Omental fat pad (tissue), 4 donors: ENCODE data around the gene CSAD. TPM values are rescaled to one million over a fixed set of nuclear protein-coding genes. Genes with fewer than 3 reads are reported as not detected.
"Not testable (repeated sequence)": the region's sequence is repeated elsewhere in the genome, so short reads cannot be mapped to it uniquely, and the experiment has no call there.

Experiments
- ATAC-seq: fragments of 150-250 bp; one replicate; pipeline ENCODE4 v1.9.1; 2016; ENCODE audit warnings: mild to moderate bottlenecking, moderate library complexity; ENCODE audit not compliant: low FRiP score
- DNase-seq: peaks from one replicate; pipeline ENCODE4 v3.0.0-alpha.2; 2019; ENCODE audit warnings: low spot score
- total RNA-seq, 4 donors: library from RNA; depleted of rRNA; stranded (reverse); fragments of >200 nt; gene quantifications; one replicate each; pipeline ENCODE4 v1.1.0, GENCODE V29; 2016
- TF ChIP-seq, protein P1 (sequence below), 3 donors: fragments of 450-650 bp; IDR thresholded peaks; one replicate each; pipeline ENCODE4 v1.5.1; 2016 to 2017; ENCODE audit warnings: antibody characterized with exemption in 3 of 3, mild to moderate bottlenecking in 3 of 3, moderate library complexity in 2 of 3

Gene CSAD
- total RNA-seq, 4 donors from 2014 or later: 71.1 to 118 (median 81.7) TPM

DNA sequence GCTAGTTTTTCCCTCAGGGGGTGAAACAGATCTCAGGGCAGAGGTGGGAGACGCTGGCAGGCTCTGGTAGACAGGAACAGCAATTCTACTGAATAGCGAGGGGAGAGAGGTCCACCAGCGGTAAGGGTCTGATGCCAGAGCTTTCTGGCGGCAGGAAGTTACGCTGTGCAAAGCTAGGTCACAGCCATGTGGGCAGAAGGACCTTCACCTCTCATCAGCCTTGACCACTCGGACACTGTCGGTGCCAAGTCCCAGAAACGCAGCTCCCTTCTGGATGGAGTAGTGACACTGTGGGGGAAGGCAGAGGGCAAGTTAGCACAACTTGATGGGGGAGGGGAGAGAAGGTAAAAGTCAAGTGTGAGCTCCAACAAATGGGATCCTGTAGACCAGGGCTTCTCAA lies 10.5 kb downstream of the CSAD start:
- TF ChIP-seq, protein P1, sequence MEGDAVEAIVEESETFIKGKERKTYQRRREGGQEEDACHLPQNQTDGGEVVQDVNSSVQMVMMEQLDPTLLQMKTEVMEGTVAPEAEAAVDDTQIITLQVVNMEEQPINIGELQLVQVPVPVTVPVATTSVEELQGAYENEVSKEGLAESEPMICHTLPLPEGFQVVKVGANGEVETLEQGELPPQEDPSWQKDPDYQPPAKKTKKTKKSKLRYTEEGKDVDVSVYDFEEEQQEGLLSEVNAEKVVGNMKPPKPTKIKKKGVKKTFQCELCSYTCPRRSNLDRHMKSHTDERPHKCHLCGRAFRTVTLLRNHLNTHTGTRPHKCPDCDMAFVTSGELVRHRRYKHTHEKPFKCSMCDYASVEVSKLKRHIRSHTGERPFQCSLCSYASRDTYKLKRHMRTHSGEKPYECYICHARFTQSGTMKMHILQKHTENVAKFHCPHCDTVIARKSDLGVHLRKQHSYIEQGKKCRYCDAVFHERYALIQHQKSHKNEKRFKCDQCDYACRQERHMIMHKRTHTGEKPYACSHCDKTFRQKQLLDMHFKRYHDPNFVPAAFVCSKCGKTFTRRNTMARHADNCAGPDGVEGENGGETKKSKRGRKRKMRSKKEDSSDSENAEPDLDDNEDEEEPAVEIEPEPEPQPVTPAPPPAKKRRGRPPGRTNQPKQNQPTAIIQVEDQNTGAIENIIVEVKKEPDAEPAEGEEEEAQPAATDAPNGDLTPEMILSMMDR (IDR thresholded peaks at IDR 0.05): no peak
- ATAC-seq: no peak
- no peak for DNase-seq

DNA sequence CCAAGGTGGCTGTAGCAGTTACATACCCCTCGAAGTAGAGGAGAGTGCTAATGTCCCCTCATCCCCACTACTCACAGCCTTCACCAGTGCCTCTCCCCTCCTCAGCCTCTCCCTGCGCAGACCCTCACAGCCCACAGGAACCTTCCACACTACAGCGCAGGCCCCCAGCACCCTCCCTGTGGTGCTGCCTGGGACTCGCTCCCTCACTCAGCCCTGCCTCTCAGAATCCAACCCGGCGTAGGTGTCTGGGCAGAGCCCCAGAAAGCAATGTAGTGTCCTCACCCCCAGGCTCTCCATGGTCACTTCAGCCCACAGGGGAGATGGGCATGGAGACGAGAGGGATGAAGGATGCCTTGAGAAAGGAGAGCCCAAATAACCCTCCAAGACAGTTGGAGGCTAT lies 11.1 kb downstream of the CSAD start:
- TF ChIP-seq, protein P1 (IDR thresholded peaks at IDR 0.05): no peak
- DNase-seq (no peak), ATAC-seq (no peak)

DNA sequence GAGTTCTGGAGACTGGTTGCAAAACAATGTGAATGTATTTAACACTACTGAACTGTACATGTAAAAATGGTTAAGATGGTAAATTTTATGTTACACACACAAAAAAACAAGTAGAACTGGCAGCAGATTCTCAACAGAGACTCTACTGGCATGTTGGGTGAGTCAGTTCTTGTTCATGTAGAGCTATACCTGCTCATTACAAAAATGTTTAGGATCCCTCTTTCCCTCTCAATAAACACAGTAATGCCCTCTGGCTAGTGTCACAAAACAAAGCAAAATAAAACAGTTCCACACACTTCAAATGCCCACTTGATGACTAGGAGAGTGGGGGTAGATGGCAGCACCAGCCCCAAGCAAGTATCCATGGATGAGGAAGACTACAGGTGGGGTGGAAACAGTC lies 13.9 kb downstream of the CSAD start:
- TF ChIP-seq, protein P1 (IDR thresholded peaks at IDR 0.05): no peak
- DNase-seq (no peak), ATAC-seq (no peak)

DNA sequence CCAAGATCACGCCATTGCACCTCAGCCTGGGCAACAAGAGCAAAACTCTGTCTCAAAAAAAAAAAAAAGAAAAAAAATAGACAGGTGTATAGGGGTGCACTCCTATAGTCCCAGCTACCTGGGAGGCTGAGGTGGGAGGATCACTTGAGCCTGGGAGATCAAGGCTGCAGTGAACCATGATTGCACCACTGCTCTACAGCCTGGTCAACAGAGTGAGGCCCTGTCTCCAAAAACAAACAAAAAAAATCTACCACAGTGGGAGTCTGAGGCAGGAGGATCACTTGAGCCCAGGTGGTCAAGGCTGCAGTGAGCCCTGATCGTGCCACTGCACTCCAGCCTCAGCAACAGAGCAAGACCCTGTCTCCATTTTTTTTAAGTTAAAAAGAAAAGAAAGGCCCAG lies 17.7 kb downstream of the CSAD start:
- ATAC-seq, DNase-seq: not testable (repeated sequence)

DNA sequence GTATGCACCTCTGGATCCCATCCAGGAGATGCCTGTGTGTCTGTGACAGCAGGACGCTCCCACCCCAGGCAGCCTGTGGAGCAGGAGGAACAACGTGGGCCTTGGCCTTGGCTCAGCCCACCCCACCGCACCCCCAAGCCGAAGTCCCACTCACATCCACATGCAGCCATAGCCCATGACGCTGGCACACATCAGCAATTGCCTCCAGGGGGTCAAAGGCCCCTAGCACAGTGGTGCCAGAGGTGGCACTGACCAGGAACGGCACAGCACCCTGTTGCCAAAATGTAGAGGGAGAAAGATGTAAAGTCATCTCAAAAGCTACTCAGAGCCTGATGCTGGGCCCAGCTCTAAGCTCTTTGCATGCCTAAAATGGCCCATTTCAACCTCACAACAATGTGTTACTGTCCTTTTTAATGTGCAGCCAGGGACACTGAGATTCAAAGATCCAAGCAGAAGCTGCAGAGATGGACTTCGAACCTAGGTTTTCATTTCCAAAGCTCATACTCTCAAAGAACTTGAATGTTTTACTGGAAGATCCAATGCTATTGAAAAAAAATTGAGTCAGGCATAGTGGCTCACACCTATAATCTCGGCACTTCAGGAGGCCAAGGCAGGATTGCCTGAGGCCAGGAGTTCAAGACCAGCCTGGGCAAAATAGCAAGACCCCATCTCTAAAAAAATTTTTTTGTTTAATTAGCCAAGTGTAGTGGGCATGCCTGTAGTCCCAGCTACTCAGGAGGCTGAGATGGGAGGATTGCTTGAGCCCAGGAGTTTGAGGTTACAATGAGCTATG lies 19.4 kb downstream of the CSAD start:
- DNase-seq: no peak
- TF ChIP-seq, protein P1 (IDR thresholded peaks at IDR 0.05): no peak
- no peak for ATAC-seq

DNA sequence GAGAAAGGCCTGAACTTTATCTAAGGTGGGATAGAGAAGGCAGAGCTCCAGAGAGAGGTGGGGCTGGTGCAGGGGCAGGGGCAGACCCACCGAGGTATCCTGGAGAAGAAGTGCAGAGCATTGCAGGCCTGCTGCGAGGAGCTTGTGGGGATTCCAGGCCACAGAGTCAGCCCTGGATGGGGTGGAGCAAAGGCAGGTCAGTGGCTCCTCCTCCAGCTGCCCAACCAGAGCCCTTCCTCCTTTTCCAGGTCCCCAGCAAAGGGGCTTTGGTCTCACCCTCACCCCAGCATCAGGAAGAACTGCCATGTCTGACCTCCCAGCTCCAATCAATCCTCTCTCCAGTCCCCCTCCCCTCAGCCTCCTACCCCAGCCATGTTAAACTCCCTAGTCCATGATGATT lies 20.1 kb downstream of the CSAD start:
- ATAC-seq (no peak), DNase-seq (no peak)
- TF ChIP-seq, protein P1 (IDR thresholded peaks at IDR 0.05): no peak

DNA sequence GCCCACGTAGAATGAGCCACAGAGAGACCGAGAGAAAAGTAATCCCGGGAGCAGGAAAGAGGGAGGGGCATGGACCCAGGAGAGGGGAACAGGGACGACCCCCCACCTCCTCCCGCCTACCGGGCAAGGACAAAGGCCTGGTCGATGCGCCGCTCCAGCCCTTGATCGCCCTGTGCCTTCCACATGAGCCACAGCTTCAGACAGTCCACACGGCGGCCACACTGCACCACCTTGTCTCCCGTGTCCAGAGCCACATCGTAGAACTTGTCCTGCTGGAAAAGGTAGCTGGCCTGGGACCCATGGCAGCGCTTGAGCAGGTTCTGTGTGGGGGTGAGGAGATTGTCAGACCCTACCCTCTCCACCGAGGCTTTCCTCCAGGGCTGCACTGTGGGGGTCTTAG lies 20.7 kb downstream of the CSAD start:
- DNase-seq: no peak
- TF ChIP-seq, protein P1 (IDR thresholded peaks at IDR 0.05): no peak
- ATAC-seq: no peak
